SU-DHL-6 (cell line): ENCODE measurements around the gene CYP21A2.
"Not testable (repeated sequence)": the region's sequence is repeated elsewhere in the genome, so short reads cannot be mapped to it uniquely, and the experiment has no call there.

Experiments
- H2AFZ ChIP-seq: fragments of 200-600 bp; sonication (generic); 2 replicates; pipeline ENCODE4 v1.6.1; 2014; ENCODE audit warnings: low read depth, mild to moderate bottlenecking, moderate library complexity, mixed read lengths, antibody characterized with exemption, low read length; ENCODE audit not compliant: severe bottlenecking
- H3F3A ChIP-seq: fragments of 200-600 bp; shearing (Covaris generic); 2 replicates; pipeline ENCODE4 v1.6.0; 2016; ENCODE audit warnings: antibody characterized with exemption, mild to moderate bottlenecking; ENCODE audit not compliant: insufficient read depth
- H3K27ac ChIP-seq: fragments of 200-600 bp; sonication (generic); 2 replicates; pipeline ENCODE4 v1.5.1; 2016; ENCODE audit warnings: low read depth, mild to moderate bottlenecking, low read length, moderate library complexity, mixed read lengths
- H3K27me3 ChIP-seq: fragments of 200-600 bp; sonication (generic), shearing (Covaris generic); 2 replicates; pipeline ENCODE4 v1.6.0; 2014; ENCODE audit warnings: mild to moderate bottlenecking, low read length
- H3K36me3 ChIP-seq: fragments of 200-600 bp; sonication (generic); 2 replicates; pipeline ENCODE4 v1.6.1; 2014; ENCODE audit warnings: mild to moderate bottlenecking, low read length, mixed read lengths
- H3K4me2 ChIP-seq: fragments of 300-600, 200-600 bp; shearing (Covaris generic), sonication (generic); 2 replicates; pipeline ENCODE4 v1.6.0; 2014; ENCODE audit warnings: low read length, low read depth, mild to moderate bottlenecking; ENCODE audit not compliant: poor library complexity, severe bottlenecking
- H3K4me3 ChIP-seq: fragments of 200-600 bp; sonication (generic); 2 replicates; pipeline ENCODE4 v1.5.1; 2014; ENCODE audit warnings: antibody characterized with exemption, low read length, mild to moderate bottlenecking, mixed read lengths; ENCODE audit not compliant: insufficient read depth, poor library complexity, severe bottlenecking
- H3K79me2 ChIP-seq: fragments of 200-600 bp; sonication (generic); 2 replicates; pipeline ENCODE4 v1.6.1; 2014; ENCODE audit warnings: mild to moderate bottlenecking, low read length, moderate library complexity; ENCODE audit not compliant: insufficient read depth
- H3K9ac ChIP-seq: fragments of 200-600 bp; sonication (generic); 2 replicates; pipeline ENCODE4 v1.7.0; 2014; ENCODE audit warnings: mild to moderate bottlenecking, low read length
- H3K9me2 ChIP-seq: fragments of 200-600 bp; sonication (generic); replicated peaks from 2 replicates; pipeline ENCODE4 v1.6.1; 2014; ENCODE audit warnings: low read length; ENCODE audit not compliant: insufficient read depth
- H3K9me3 ChIP-seq: fragments of 200-600 bp; sonication (generic); 2 replicates; pipeline ENCODE4 v1.6.1; 2014; ENCODE audit warnings: low read length, mixed read lengths; ENCODE audit not compliant: insufficient read depth
- H4K20me1 ChIP-seq: fragments of 200-600 bp; sonication (generic); 2 replicates; pipeline ENCODE4 v1.6.1; 2014; ENCODE audit warnings: low read depth, mild to moderate bottlenecking, antibody characterized with exemption, low read length, moderate library complexity, mixed read lengths

CYP21A2 gene

GRCh38 chr6:32037598-32038524, at the start of gene CYP21A2:
Gene CYP21A2, plus strand, starts transcription at chr6:32038415. Its CDS starts 8 bp downstream, at chr6:32038423.
- H3K27me3 ChIP-seq, H2AFZ ChIP-seq, H3K9me3 ChIP-seq, H3F3A ChIP-seq, H3K4me2 ChIP-seq, H3K36me3 ChIP-seq, H3K27ac ChIP-seq, H4K20me1 ChIP-seq, H3K4me3 ChIP-seq, H3K79me2 ChIP-seq, H3K9ac ChIP-seq, H3K9me2 ChIP-seq: not testable (repeated sequence)

- H3F3A ChIP-seq, H3K27me3 ChIP-seq, H3K9ac ChIP-seq, H4K20me1 ChIP-seq, H3K36me3 ChIP-seq, H3K79me2 ChIP-seq, H3K4me2 ChIP-seq, H3K27ac ChIP-seq, H3K9me2 ChIP-seq, H3K4me3 ChIP-seq, H3K9me3 ChIP-seq, H2AFZ ChIP-seq: not testable (repeated sequence)
Measured at GRCh38 chr6:31989363-31989762, 48.9 kb upstream of the CYP21A2 start.

GRCh38 chr6:31994421-31994820, 43.8 kb upstream of the CYP21A2 start:
- not testable (repeated sequence) for H3K36me3 ChIP-seq, H3K27me3 ChIP-seq, H3K4me3 ChIP-seq, H3K9me2 ChIP-seq, H3K9me3 ChIP-seq, H2AFZ ChIP-seq, H4K20me1 ChIP-seq, H3K79me2 ChIP-seq, H3K9ac ChIP-seq, H3F3A ChIP-seq, H3K4me2 ChIP-seq, H3K27ac ChIP-seq

- H3K4me3 ChIP-seq, H3K27me3 ChIP-seq, H3K9me2 ChIP-seq, H3F3A ChIP-seq, H3K9ac ChIP-seq, H2AFZ ChIP-seq, H3K79me2 ChIP-seq, H3K27ac ChIP-seq, H3K36me3 ChIP-seq, H3K9me3 ChIP-seq, H4K20me1 ChIP-seq, H3K4me2 ChIP-seq: not testable (repeated sequence)
Measured at GRCh38 chr6:31996385-31996784, 41.8 kb upstream of the CYP21A2 start.

- H3K9me3 ChIP-seq, H3K27me3 ChIP-seq, H3K4me3 ChIP-seq, H3K27ac ChIP-seq, H3K9me2 ChIP-seq, H3K9ac ChIP-seq, H3K79me2 ChIP-seq, H3F3A ChIP-seq, H4K20me1 ChIP-seq, H2AFZ ChIP-seq, H3K36me3 ChIP-seq, H3K4me2 ChIP-seq: not testable (repeated sequence)
Measured at GRCh38 chr6:32002546-32003268, 35.5 kb upstream of the CYP21A2 start.

GRCh38 chr6:32003301-32003700, 34.9 kb upstream of the CYP21A2 start:
- not testable (repeated sequence) for H3K27me3 ChIP-seq

GRCh38 chr6:32004393-32004792, 33.8 kb upstream of the CYP21A2 start:
- not testable (repeated sequence) for H3K9me3 ChIP-seq, H3K27me3 ChIP-seq, H3K79me2 ChIP-seq, H3K4me2 ChIP-seq, H4K20me1 ChIP-seq, H3K27ac ChIP-seq, H3F3A ChIP-seq, H3K36me3 ChIP-seq, H2AFZ ChIP-seq, H3K4me3 ChIP-seq, H3K9me2 ChIP-seq, H3K9ac ChIP-seq

More at GRCh38 chr6:32003301-32003700, 34.9 kb upstream of the CYP21A2 start:
- not testable (repeated sequence) for H3K9ac ChIP-seq, H3K9me3 ChIP-seq, H2AFZ ChIP-seq, H3K4me3 ChIP-seq, H3K4me2 ChIP-seq, H3F3A ChIP-seq, H3K9me2 ChIP-seq, H4K20me1 ChIP-seq, H3K79me2 ChIP-seq, H3K27ac ChIP-seq, H3K36me3 ChIP-seq
